GM13976 (cell line): ENCODE results near the gene IL24.

Experiments
- DNase-seq: peaks from one replicate; pipeline ENCODE4 v3.0.0; 2012; ENCODE audit warnings: low spot score
- CTCF ChIP-seq: IDR thresholded peaks from 2 replicates; pipeline ENCODE4 v1.5.1; 2012; ENCODE audit warnings: borderline replicate concordance, mild to moderate bottlenecking; ENCODE audit not compliant: insufficient read depth; ENCODE audit errors: extremely low read depth, missing control alignments, control extremely low read depth
- in situ Hi-C: fragments of 300-500 bp; cut with MboI; formaldehyde crosslinking; loops from one replicate; pipeline ENCODE4 v1.12.0; 2022; ENCODE audit warnings: low sequenced_read_pairs, mixed read lengths, inconsistent platforms; ENCODE audit not compliant: unreplicated experiment

Gene IL24

GRCh38 chr1:206867239-206867638, 30.0 kb upstream of the IL24 start:
- in situ Hi-C loops, result no loop called here
- TF ChIP-seq CTCF, result no peak
- no peak for DNase-seq

GRCh38 chr1:206867716-206868115, 29.5 kb upstream of the IL24 start:
- in situ Hi-C loops, result no loop called here
- TF ChIP-seq CTCF, result no peak
- DNase-seq, result no peak

GRCh38 chr1:206868264-206868663, 29.0 kb upstream of the IL24 start:
- in situ Hi-C loops, result no loop called here
- DNase-seq, result no peak
- TF ChIP-seq CTCF, result no peak

- no peak for DNase-seq
- TF ChIP-seq CTCF, result no peak
Observed at GRCh38 chr1:206872139-206872538, 25.1 kb upstream of the IL24 start.

GRCh38 chr1:206873603-206874188, 23.5 kb upstream of the IL24 start:
- in situ Hi-C loops, result no loop called here
- DNase-seq, result no peak
- TF ChIP-seq CTCF, result no peak

More at GRCh38 chr1:206872139-206872538, 25.1 kb upstream of the IL24 start:
- in situ Hi-C loops, result no loop called here

- in situ Hi-C loops, result no loop called here
Observed at GRCh38 chr1:206875752-206876377, 21.4 kb upstream of the IL24 start.

More at GRCh38 chr1:206875752-206876377, 21.4 kb upstream of the IL24 start:
- no peak for TF ChIP-seq CTCF
- no peak for DNase-seq
